WTC11 (cell line): ENCODE measurements around the gene LYRM4.

ENCODE experiments used
- FOXJ3 ChIP-seq: sonication (generic); formaldehyde crosslinking; IDR thresholded peaks from 2 replicates; pipeline ENCODE4 v1.9.0; 2021; ENCODE audit warnings: missing genetic modification reagents, mild to moderate bottlenecking, borderline replicate concordance
- KAT7 ChIP-seq: sonication (generic); formaldehyde crosslinking; IDR thresholded peaks from 2 replicates; pipeline ENCODE4 v1.8.1; 2023; ENCODE audit warnings: missing genetic modification reagents, mild to moderate bottlenecking, borderline replicate concordance
- NFYB ChIP-seq: sonication (generic); formaldehyde crosslinking; conservative IDR thresholded peaks from 2 replicates; pipeline ENCODE4 v1.8.0; 2022; ENCODE audit warnings: low read depth, missing genetic modification reagents
- NR1H2 ChIP-seq: sonication (generic); formaldehyde crosslinking; IDR thresholded peaks from 2 replicates; pipeline ENCODE4 v1.9.0; 2021; ENCODE audit warnings: mild to moderate bottlenecking, moderate library complexity, missing genetic modification reagents
- SP1 ChIP-seq: sonication (generic); formaldehyde crosslinking; conservative IDR thresholded peaks from 2 replicates; pipeline ENCODE4 v1.8.1; 2022; ENCODE audit warnings: missing genetic modification reagents
- TP53 ChIP-seq: sonication (generic); formaldehyde crosslinking; IDR thresholded peaks from 2 replicates; pipeline ENCODE4 v1.8.1; 2023; ENCODE audit warnings: mild to moderate bottlenecking, missing genetic modification reagents
- TF ChIP-seq, protein P1 (sequence below): fragments of 200-600 bp; IDR thresholded peaks from 2 replicates; pipeline ENCODE4 v1.8.0; 2022; ENCODE audit warnings: antibody characterized with exemption

DNA sequence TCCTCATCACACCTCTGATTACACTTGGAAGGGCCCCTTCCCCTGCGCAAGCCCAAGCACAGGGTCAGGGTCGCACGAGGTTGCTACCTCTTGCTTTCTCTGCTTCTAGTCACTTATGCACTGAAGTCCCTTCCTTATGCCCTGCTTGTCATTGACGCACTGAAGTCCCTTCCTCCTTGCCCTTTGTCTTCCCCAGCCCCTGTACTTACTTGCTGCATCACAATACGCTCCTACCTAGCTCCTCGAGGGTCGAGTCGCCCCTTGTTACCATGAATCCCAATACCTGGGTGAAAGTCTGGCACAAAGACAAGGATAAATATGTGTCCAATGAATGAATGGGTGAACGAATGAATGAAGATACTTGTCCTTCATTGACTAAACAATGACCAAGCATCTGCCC, 75.9 kb downstream of the LYRM4 start:
- TF ChIP-seq NFYB (CRISPR knock-in tag) (no peak), KAT7 (CRISPR knock-in tag) (no peak), TP53 (CRISPR knock-in tag) (no peak), SP1 (no peak), FOXJ3 (CRISPR knock-in tag) (no peak), NR1H2 (CRISPR knock-in tag) (no peak)
- TF ChIP-seq, protein P1, sequence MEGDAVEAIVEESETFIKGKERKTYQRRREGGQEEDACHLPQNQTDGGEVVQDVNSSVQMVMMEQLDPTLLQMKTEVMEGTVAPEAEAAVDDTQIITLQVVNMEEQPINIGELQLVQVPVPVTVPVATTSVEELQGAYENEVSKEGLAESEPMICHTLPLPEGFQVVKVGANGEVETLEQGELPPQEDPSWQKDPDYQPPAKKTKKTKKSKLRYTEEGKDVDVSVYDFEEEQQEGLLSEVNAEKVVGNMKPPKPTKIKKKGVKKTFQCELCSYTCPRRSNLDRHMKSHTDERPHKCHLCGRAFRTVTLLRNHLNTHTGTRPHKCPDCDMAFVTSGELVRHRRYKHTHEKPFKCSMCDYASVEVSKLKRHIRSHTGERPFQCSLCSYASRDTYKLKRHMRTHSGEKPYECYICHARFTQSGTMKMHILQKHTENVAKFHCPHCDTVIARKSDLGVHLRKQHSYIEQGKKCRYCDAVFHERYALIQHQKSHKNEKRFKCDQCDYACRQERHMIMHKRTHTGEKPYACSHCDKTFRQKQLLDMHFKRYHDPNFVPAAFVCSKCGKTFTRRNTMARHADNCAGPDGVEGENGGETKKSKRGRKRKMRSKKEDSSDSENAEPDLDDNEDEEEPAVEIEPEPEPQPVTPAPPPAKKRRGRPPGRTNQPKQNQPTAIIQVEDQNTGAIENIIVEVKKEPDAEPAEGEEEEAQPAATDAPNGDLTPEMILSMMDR, result no peak
